ENCODE data around the gene ATP1A3.

DNA sequence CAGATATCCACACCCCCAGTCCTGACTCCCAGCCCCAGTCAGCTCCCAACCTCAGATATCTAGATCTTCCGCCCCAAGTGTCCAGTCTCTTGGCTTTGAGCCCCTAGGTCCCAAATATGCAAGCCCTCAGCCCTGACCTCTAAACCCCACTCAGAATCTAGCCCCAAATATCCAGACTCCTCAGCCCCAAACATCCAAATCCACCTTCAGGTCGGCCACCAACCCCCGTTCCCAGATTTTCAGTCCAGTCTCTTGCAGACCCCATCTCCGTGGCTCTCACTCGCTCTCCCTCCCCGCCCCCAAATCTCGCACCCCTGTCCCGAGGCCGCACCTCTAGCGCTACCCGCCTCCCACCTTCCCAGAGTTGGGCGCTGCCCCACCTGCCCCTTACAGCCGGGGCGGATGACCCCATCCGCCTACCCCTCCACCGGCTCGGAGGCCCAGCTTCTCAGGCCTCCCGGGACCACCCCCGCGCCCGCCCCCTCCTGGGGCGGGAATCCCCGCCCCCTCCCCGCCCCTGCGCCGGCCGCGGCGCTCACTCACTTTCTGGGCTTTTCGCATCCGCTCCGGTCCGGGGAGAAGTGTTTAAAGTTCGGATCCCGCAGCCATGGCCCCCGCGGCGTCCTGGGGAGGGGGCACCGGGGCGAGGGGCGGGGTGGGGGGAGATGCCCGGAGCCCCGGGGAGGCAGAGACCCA, 66.4 kb downstream of the ATP1A3 start:
- TF ChIP-seq GATA2 (IDR thresholded peaks at IDR 0.05; ENCODE audit: low read depth, low read length) (no peak), GATA3 (IDR thresholded peaks at IDR 0.05; ENCODE audit: low read depth, low read length) (no peak)

Measured in SH-SY5Y (cell line).